Measurements from ENCODE around the gene HES4.

Gene HES4

GRCh38 chr1:965526-966134, 34.3 kb downstream of the HES4 start:
- DNase-seq (ENCODE audit: low read depth, low spot score) = no peak

- DNase-seq (ENCODE audit: low read depth, low spot score) = no peak
Measured at GRCh38 chr1:964691-965525, 35.0 kb downstream of the HES4 start.

GRCh38 chr1:963746-964525, 36.0 kb downstream of the HES4 start:
- DNase-seq (ENCODE audit: low read depth, low spot score) = no peak

GRCh38 chr1:963301-963651, 36.6 kb downstream of the HES4 start:
- DNase-seq (ENCODE audit: low read depth, low spot score) = no peak

GRCh38 chr1:962381-963300, 37.3 kb downstream of the HES4 start:
- DNase-seq (ENCODE audit: low read depth, low spot score) = no peak

- DNase-seq (ENCODE audit: low read depth, low spot score) = no peak
Measured at GRCh38 chr1:961132-961669, 38.7 kb downstream of the HES4 start.

GRCh38 chr1:960363-961131, 39.4 kb downstream of the HES4 start, which contains the start of gene KLHL17:
KLHL17 (plus strand) TSS chr1:960584; CDS start chr1:960694, 110 bp downstream.
- DNase-seq (ENCODE audit: low read depth, low spot score) = peak; percentile 57

- DNase-seq (ENCODE audit: low read depth, low spot score) = no peak
Measured at GRCh38 chr1:959731-960362, 40.0 kb downstream of the HES4 start.

GRCh38 chr1:958823-959730, 40.8 kb downstream of the HES4 start, which contains the start of gene NOC2L:
NOC2L (minus strand) TSS chr1:959256; CDS start chr1:959240, 16 bp downstream.
- DNase-seq (ENCODE audit: low read depth, low spot score) = peak; percentile 93

- no peak for DNase-seq (ENCODE audit: low read depth, low spot score)
Measured at GRCh38 chr1:956636-957035, 43.3 kb downstream of the HES4 start.

- DNase-seq (ENCODE audit: low read depth, low spot score) = no peak
Measured at GRCh38 chr1:955474-955873, 44.4 kb downstream of the HES4 start.

GRCh38 chr1:954927-955326, 45.0 kb downstream of the HES4 start:
- no peak for DNase-seq (ENCODE audit: low read depth, low spot score)

GRCh38 chr1:953524-954320, 46.2 kb downstream of the HES4 start:
- no peak for DNase-seq (ENCODE audit: low read depth, low spot score)

- no peak for DNase-seq (ENCODE audit: low read depth, low spot score)
Measured at GRCh38 chr1:952603-953002, 47.3 kb downstream of the HES4 start.

GRCh38 chr1:952201-952600, 47.7 kb downstream of the HES4 start:
- no peak for DNase-seq (ENCODE audit: low read depth, low spot score)

GRCh38 chr1:951364-951763, 48.5 kb downstream of the HES4 start:
- no peak for DNase-seq (ENCODE audit: low read depth, low spot score)

GRCh38 chr1:950881-951280, 49.0 kb downstream of the HES4 start:
- DNase-seq (ENCODE audit: low read depth, low spot score) = no peak

- no peak for DNase-seq (ENCODE audit: low read depth, low spot score)
Measured at GRCh38 chr1:950268-950667, 49.6 kb downstream of the HES4 start.

All from activated naive CD8-positive, alpha-beta T cell treated with anti-CD3 and anti-CD28 coated beads, Interleukin-2, amount 50 U/mL, for 16 hours (primary cell).